Measurements from ENCODE around the gene IKBKE.
A peak's percentile ranks its signal among the peaks of the same experiment; 100 is the strongest.

The IKBKE gene

GRCh38 chr1:206507284-206508129, 37.2 kb downstream of the IKBKE start, which contains the start of gene RASSF5 (continued):
- TF ChIP-seq, protein P1, sequence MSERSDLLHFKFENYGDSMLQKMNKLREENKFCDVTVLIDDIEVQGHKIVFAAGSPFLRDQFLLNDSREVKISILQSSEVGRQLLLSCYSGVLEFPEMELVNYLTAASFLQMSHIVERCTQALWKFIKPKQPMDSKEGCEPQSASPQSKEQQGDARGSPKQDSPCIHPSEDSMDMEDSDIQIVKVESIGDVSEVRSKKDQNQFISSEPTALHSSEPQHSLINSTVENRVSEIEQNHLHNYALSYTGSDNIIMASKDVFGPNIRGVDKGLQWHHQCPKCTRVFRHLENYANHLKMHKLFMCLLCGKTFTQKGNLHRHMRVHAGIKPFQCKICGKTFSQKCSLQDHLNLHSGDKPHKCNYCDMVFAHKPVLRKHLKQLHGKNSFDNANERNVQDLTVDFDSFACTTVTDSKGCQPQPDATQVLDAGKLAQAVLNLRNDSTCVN (tag by site-specific recombination; optimal IDR thresholded peaks at IDR 0.05) = peak; percentile 21

GRCh38 chr1:206508130-206508889, 38.0 kb downstream of the IKBKE start:
- ChIA-PET POLR2A (interaction anchor here (1.0 kb wide), 1 partner anchor 15 kb away, joined by 3 read pairs; no protein-coding TSS in a partner anchor), CTCF (interaction anchor here (1.0 kb wide), 1 partner anchor 37 kb away, joined by 4 read pairs; no protein-coding TSS in a partner anchor)
- no peak overlapping the region for H3K27ac ChIP-seq (ENCODE audit: extremely low read depth, low read depth, low read length)
- no peaks in the 10 kb centered on the region for H3K9me3 ChIP-seq (ENCODE audit: control insufficient read depth, insufficient read depth, low read depth, low read length)
- TF ChIP-seq ZNF423 (tag by site-specific recombination; IDR thresholded peaks at IDR 0.05) = no peak
- TF ChIP-seq ZNF555 (tag by site-specific recombination; conservative IDR thresholded peaks at IDR 0.05) = no peak
- TF ChIP-seq ZNF292 (tag by site-specific recombination; IDR thresholded peaks at IDR 0.05; ENCODE audit: borderline replicate concordance, low read depth) = no peak
- TF ChIP-seq TRIM28 (IDR thresholded peaks at IDR 0.05; ENCODE audit: borderline replicate concordance, low read length) = no peak
- H3K4me3 ChIP-seq (ENCODE audit: low read depth, low read length) = no peak overlapping the region
- no peaks in the 10 kb centered on the region for H3K36me3 ChIP-seq (ENCODE audit: control insufficient read depth in 2 of 2, insufficient read depth in 1 of 2, low read length in 2 of 2)
- H3K4me1 ChIP-seq (ENCODE audit: control insufficient read depth, insufficient read depth, low read length) = peaks cover 3% of the 10 kb centered on the region; the same call in 1 of the 2 replicates

GRCh38 chr1:206508956-206509355, 38.7 kb downstream of the IKBKE start:
- Histone ChIP-seq H3K27ac (ENCODE audit: extremely low read depth, low read depth, low read length) (no peak overlapping the region), H3K9me3 (ENCODE audit: control insufficient read depth, insufficient read depth, low read depth, low read length) (no peaks in the 10 kb centered on the region), H3K4me3 (ENCODE audit: low read depth, low read length) (no peak overlapping the region), H3K36me3 (ENCODE audit: control insufficient read depth in 2 of 2, insufficient read depth in 1 of 2, low read length in 2 of 2) (no peaks in the 10 kb centered on the region), H3K4me1 (ENCODE audit: control insufficient read depth, insufficient read depth, low read length) (peaks cover 3% of the 10 kb centered on the region; the same call in 1 of the 2 replicates)
- ChIA-PET POLR2A (no interaction called here), CTCF (no interaction called here)
- TF ChIP-seq, protein P2, sequence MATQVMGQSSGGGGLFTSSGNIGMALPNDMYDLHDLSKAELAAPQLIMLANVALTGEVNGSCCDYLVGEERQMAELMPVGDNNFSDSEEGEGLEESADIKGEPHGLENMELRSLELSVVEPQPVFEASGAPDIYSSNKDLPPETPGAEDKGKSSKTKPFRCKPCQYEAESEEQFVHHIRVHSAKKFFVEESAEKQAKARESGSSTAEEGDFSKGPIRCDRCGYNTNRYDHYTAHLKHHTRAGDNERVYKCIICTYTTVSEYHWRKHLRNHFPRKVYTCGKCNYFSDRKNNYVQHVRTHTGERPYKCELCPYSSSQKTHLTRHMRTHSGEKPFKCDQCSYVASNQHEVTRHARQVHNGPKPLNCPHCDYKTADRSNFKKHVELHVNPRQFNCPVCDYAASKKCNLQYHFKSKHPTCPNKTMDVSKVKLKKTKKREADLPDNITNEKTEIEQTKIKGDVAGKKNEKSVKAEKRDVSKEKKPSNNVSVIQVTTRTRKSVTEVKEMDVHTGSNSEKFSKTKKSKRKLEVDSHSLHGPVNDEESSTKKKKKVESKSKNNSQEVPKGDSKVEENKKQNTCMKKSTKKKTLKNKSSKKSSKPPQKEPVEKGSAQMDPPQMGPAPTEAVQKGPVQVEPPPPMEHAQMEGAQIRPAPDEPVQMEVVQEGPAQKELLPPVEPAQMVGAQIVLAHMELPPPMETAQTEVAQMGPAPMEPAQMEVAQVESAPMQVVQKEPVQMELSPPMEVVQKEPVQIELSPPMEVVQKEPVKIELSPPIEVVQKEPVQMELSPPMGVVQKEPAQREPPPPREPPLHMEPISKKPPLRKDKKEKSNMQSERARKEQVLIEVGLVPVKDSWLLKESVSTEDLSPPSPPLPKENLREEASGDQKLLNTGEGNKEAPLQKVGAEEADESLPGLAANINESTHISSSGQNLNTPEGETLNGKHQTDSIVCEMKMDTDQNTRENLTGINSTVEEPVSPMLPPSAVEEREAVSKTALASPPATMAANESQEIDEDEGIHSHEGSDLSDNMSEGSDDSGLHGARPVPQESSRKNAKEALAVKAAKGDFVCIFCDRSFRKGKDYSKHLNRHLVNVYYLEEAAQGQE (tag by site-specific recombination; IDR thresholded peaks at IDR 0.05) = peak; percentile 83
- TF ChIP-seq ZNF654 (tag by site-specific recombination; IDR thresholded peaks at IDR 0.05; ENCODE audit: low read depth) = no peak

DNA sequence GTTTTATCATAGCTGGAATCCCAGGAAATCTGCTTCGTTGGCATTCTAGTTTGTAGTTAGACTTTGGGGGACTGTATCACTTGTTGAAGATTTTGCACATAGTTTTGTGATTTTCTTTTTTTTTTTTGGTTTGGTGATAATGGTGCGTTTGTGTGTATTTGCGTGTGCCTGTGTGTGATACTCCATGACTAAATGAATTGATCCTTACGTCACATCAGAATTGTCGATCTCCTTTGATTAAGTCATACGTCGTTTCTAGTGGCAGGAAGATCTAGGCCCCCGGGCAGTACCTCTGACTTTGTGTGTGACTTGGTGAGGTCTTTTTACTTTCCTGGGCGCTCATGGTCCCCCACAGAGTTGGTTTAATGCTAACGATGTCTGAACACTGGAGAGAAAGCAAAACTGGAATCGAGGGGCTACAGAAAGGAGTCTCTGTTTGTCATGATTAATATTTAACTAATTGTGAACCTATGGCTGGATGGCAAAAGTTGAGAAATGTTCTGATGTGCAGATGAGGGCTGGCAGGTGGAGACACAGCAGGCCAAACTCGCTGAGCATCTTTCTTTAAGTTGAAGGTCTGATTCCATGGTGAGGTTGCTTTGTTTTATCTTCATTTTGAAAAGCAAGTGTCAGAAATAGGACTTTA, 39.5 kb downstream of the IKBKE start:
- H3K27ac ChIP-seq (ENCODE audit: extremely low read depth, low read depth, low read length) = no peak overlapping the region
- ChIA-PET POLR2A (no interaction called here), CTCF (interaction anchor here (2.3 kb wide), 1 partner anchor 74 kb away, joined by 5 read pairs; no protein-coding TSS in a partner anchor)
- no peaks in the 10 kb centered on the region for H3K9me3 ChIP-seq (ENCODE audit: control insufficient read depth, insufficient read depth, low read depth, low read length)
- H3K4me3 ChIP-seq (ENCODE audit: low read depth, low read length) = no peak overlapping the region
- H3K36me3 ChIP-seq (ENCODE audit: control insufficient read depth in 2 of 2, insufficient read depth in 1 of 2, low read length in 2 of 2) = no peaks in the 10 kb centered on the region
- H3K4me1 ChIP-seq (ENCODE audit: control insufficient read depth, insufficient read depth, low read length) = peaks cover 3% of the 10 kb centered on the region; the same call in 1 of the 2 replicates
- TF ChIP-seq AEBP2 (tag by site-specific recombination; IDR thresholded peaks at IDR 0.05; ENCODE audit: borderline replicate concordance) = no peak
